ENCODE data around the gene TTLL6. TPM values are rescaled to one million over a fixed set of nuclear protein-coding genes. Genes with fewer than 3 reads are reported as not detected.
"Not testable (repeated sequence)": the region's sequence is repeated elsewhere in the genome, so short reads cannot be mapped to it uniquely, and the experiment has no call there.

Gene TTLL6
- total and polyA plus RNA-seq, 2 donors, result 0.41 to 0.42 TPM

DNA sequence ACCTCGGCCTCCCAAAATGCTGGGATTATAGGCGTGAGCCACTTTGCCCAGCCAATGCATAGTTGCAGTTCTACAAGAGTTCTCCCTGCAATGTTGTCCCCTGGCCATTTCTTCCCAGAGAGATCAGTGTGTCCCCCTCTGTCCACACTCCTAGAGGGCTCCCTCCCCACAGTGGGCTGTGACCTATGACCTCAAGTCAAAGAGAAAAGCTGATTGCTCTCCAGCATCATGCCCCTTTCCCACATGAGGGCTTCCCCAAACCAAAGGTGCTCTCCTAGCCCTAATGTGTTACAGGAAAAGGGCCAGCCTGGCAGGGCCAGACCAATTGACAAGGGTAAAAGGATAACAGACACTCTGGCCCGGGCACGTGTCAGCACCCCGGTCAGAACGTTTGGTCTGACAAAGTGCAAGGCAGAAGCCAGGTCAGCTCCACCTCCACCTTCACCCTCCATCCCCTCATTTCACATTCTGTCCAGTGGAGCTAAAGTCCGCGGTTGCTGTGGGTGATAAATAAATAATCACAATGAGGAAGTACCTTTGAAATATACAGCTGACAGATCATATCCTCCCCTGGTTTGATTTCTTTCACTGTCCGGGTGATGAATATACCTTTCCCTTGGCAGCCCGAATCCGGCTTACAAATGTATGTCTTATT lies 17.8 kb downstream of the TTLL6 start:
- WGBS, result 80% methylated on average over 11 of the region's 11 CpGs
- Histone ChIP-seq H3K36me3 (ENCODE audit: control insufficient read depth in 2 of 2, insufficient read depth in 2 of 2, low read length in 1 of 2) (no peaks in the 10 kb centered on the region), H3K27me3 (ENCODE audit: control insufficient read depth in 2 of 2, insufficient read depth in 1 of 2, low read length in 1 of 2) (peaks cover 2 to 53% of the 10 kb centered on the region in 2 donors), H3K4me1 (ENCODE audit: control insufficient read depth in 2 of 2, insufficient read depth in 2 of 2, low read length in 2 of 2) (no peaks in the 10 kb centered on the region), H3K9me3 (ENCODE audit: control insufficient read depth in 2 of 2, insufficient read depth in 1 of 2, low read length in 1 of 2) (no peaks in the 10 kb centered on the region), H3K27ac (ENCODE audit: low read depth in 1 of 2, low read length in 1 of 2) (no peak overlapping the region), H3K4me3 (ENCODE audit: low read length in 2 of 2) (no peak overlapping the region)
- no peak for DNase-seq (ENCODE audit: low read depth in 6 of 9, low spot score in 9 of 9)

DNA sequence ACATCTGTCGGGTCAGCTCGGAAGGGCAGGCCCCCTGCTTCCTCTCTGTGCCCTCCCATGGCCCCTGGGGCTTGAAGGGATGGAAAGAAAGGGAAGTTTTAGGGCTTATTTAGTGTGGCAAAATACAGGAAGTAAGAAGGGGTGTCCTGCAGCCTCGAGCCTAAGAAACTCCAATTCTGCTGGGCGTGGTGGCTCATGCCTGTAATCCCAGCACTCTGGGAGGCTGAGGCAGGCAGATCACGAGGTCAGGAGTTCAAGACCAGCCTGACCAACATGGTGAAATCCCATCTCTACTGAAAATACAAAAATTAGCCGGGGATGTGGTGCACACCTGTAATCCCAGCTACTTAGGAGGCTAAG lies 20.9 kb downstream of the TTLL6 start:
- not testable (repeated sequence) for H3K27ac ChIP-seq (ENCODE audit: low read depth in 1 of 2, low read length in 1 of 2); H3K36me3 ChIP-seq (ENCODE audit: control insufficient read depth in 2 of 2, insufficient read depth in 2 of 2, low read length in 1 of 2); H3K4me3 ChIP-seq (ENCODE audit: low read length in 2 of 2); H3K4me1 ChIP-seq (ENCODE audit: control insufficient read depth in 2 of 2, insufficient read depth in 2 of 2, low read length in 2 of 2); DNase-seq (ENCODE audit: low read depth in 6 of 9, low spot score in 9 of 9); H3K9me3 ChIP-seq (ENCODE audit: control insufficient read depth in 2 of 2, insufficient read depth in 1 of 2, low read length in 1 of 2)
- WGBS, result 35% methylated on average over 6 of the region's 6 CpGs
- H3K27me3 ChIP-seq (ENCODE audit: control insufficient read depth in 2 of 2, insufficient read depth in 1 of 2, low read length in 1 of 2), result peaks cover 2 to 68% of the 10 kb centered on the region in 2 donors

- no peak overlapping the region for H3K4me3 ChIP-seq (ENCODE audit: low read length in 2 of 2)
- WGBS, result 90% methylated on average over 10 of the region's 10 CpGs
- H3K27ac ChIP-seq (ENCODE audit: low read depth in 1 of 2, low read length in 1 of 2), result no peak overlapping the region
- no peaks in the 10 kb centered on the region for H3K36me3 ChIP-seq (ENCODE audit: control insufficient read depth in 2 of 2, insufficient read depth in 2 of 2, low read length in 1 of 2)
- H3K4me1 ChIP-seq (ENCODE audit: control insufficient read depth in 2 of 2, insufficient read depth in 2 of 2, low read length in 2 of 2), result no peaks in the 10 kb centered on the region
- H3K27me3 ChIP-seq (ENCODE audit: control insufficient read depth in 2 of 2, insufficient read depth in 1 of 2, low read length in 1 of 2), result peaks cover 2 to 68% of the 10 kb centered on the region in 2 donors
- H3K9me3 ChIP-seq (ENCODE audit: control insufficient read depth in 2 of 2, insufficient read depth in 1 of 2, low read length in 1 of 2), result no peaks in the 10 kb centered on the region
- DNase-seq (ENCODE audit: low read depth in 6 of 9, low spot score in 9 of 9), result no peak
These were observed 21.4 kb downstream of the TTLL6 start for GRCh38 chr17:48795444-48796162.

GRCh38 chr17:48792033-48792798 lies 24.8 kb downstream of the TTLL6 start:
- 72% methylated on average over 3 of the region's 3 CpGs for WGBS
- Histone ChIP-seq H3K9me3 (ENCODE audit: control insufficient read depth in 2 of 2, insufficient read depth in 1 of 2, low read length in 1 of 2) (no peaks in the 10 kb centered on the region), H3K27me3 (ENCODE audit: control insufficient read depth in 2 of 2, insufficient read depth in 1 of 2, low read length in 1 of 2) (peaks cover 0 to 74% of the 10 kb centered on the region in 2 donors), H3K4me1 (ENCODE audit: control insufficient read depth in 2 of 2, insufficient read depth in 2 of 2, low read length in 2 of 2) (no peaks in the 10 kb centered on the region), H3K4me3 (ENCODE audit: low read length in 2 of 2) (no peak overlapping the region), H3K27ac (ENCODE audit: low read depth in 1 of 2, low read length in 1 of 2) (no peak overlapping the region), H3K36me3 (ENCODE audit: control insufficient read depth in 2 of 2, insufficient read depth in 2 of 2, low read length in 1 of 2) (no peaks in the 10 kb centered on the region)
- no peak for DNase-seq (ENCODE audit: low read depth in 6 of 9, low spot score in 9 of 9)

- no peaks in the 10 kb centered on the region for H3K4me1 ChIP-seq (ENCODE audit: control insufficient read depth in 2 of 2, insufficient read depth in 2 of 2, low read length in 2 of 2)
- peak in 2 of 9 donors; percentile 20 to 38 for DNase-seq (ENCODE audit: low read depth in 6 of 9, low spot score in 9 of 9)
- peaks cover 0 to 73% of the 10 kb centered on the region in 2 donors for H3K27me3 ChIP-seq (ENCODE audit: control insufficient read depth in 2 of 2, insufficient read depth in 1 of 2, low read length in 1 of 2)
- H3K27ac ChIP-seq (ENCODE audit: low read depth in 1 of 2, low read length in 1 of 2), result no peak overlapping the region
- H3K36me3 ChIP-seq (ENCODE audit: control insufficient read depth in 2 of 2, insufficient read depth in 2 of 2, low read length in 1 of 2), result no peaks in the 10 kb centered on the region
- H3K4me3 ChIP-seq (ENCODE audit: low read length in 2 of 2), result no peak overlapping the region
- H3K9me3 ChIP-seq (ENCODE audit: control insufficient read depth in 2 of 2, insufficient read depth in 1 of 2, low read length in 1 of 2), result no peaks in the 10 kb centered on the region
- 58% methylated on average over 14 of the region's 14 CpGs for WGBS
These were observed 25.6 kb downstream of the TTLL6 start for GRCh38 chr17:48791128-48792032.

- Histone ChIP-seq H3K27me3 (ENCODE audit: control insufficient read depth in 2 of 2, insufficient read depth in 1 of 2, low read length in 1 of 2) (peaks cover 0 to 76% of the 10 kb centered on the region in 2 donors), H3K9me3 (ENCODE audit: control insufficient read depth in 2 of 2, insufficient read depth in 1 of 2, low read length in 1 of 2) (no peaks in the 10 kb centered on the region), H3K36me3 (ENCODE audit: control insufficient read depth in 2 of 2, insufficient read depth in 2 of 2, low read length in 1 of 2) (no peaks in the 10 kb centered on the region), H3K4me1 (ENCODE audit: control insufficient read depth in 2 of 2, insufficient read depth in 2 of 2, low read length in 2 of 2) (no peaks in the 10 kb centered on the region), H3K27ac (ENCODE audit: low read depth in 1 of 2, low read length in 1 of 2) (no peak overlapping the region), H3K4me3 (ENCODE audit: low read length in 2 of 2) (no peak overlapping the region)
- DNase-seq (ENCODE audit: low read depth in 6 of 9, low spot score in 9 of 9), result no peak
- WGBS, result 36% methylated on average over 9 of the region's 9 CpGs
These were observed 26.4 kb downstream of the TTLL6 start for GRCh38 chr17:48790607-48791127.

- DNase-seq (ENCODE audit: low read depth in 6 of 9, low spot score in 9 of 9), result no peak
- WGBS, result 92% methylated on average over 7 of the region's 7 CpGs
These were observed 29.2 kb downstream of the TTLL6 start for GRCh38 chr17:48787828-48788227.

GRCh38 chr17:48779421-48779820 lies 37.6 kb downstream of the TTLL6 start:
- H3K27me3 ChIP-seq (ENCODE audit: control insufficient read depth in 2 of 2, insufficient read depth in 1 of 2, low read length in 1 of 2), result peaks cover 0 to 26% of the 10 kb centered on the region in 2 donors

More at GRCh38 chr17:48787828-48788227, 29.2 kb downstream of the TTLL6 start:
- Histone ChIP-seq H3K4me1 (ENCODE audit: control insufficient read depth in 2 of 2, insufficient read depth in 2 of 2, low read length in 2 of 2) (no peaks in the 10 kb centered on the region), H3K27ac (ENCODE audit: low read depth in 1 of 2, low read length in 1 of 2) (no peak overlapping the region), H3K27me3 (ENCODE audit: control insufficient read depth in 2 of 2, insufficient read depth in 1 of 2, low read length in 1 of 2) (peaks cover 0 to 71% of the 10 kb centered on the region in 2 donors), H3K36me3 (ENCODE audit: control insufficient read depth in 2 of 2, insufficient read depth in 2 of 2, low read length in 1 of 2) (no peaks in the 10 kb centered on the region), H3K4me3 (ENCODE audit: low read length in 2 of 2) (no peak overlapping the region), H3K9me3 (ENCODE audit: control insufficient read depth in 2 of 2, insufficient read depth in 1 of 2, low read length in 1 of 2) (no peaks in the 10 kb centered on the region)

More at GRCh38 chr17:48779421-48779820, 37.6 kb downstream of the TTLL6 start:
- Histone ChIP-seq H3K36me3 (ENCODE audit: control insufficient read depth in 2 of 2, insufficient read depth in 2 of 2, low read length in 1 of 2) (no peaks in the 10 kb centered on the region), H3K9me3 (ENCODE audit: control insufficient read depth in 2 of 2, insufficient read depth in 1 of 2, low read length in 1 of 2) (no peaks in the 10 kb centered on the region), H3K4me3 (ENCODE audit: low read length in 2 of 2) (no peak overlapping the region), H3K4me1 (ENCODE audit: control insufficient read depth in 2 of 2, insufficient read depth in 2 of 2, low read length in 2 of 2) (no peaks in the 10 kb centered on the region), H3K27ac (ENCODE audit: low read depth in 1 of 2, low read length in 1 of 2) (no peak overlapping the region)
- DNase-seq (ENCODE audit: low read depth in 6 of 9, low spot score in 9 of 9), result no peak
